Glutamatergic neuron (in vitro differentiated cells): Measurements from ENCODE around the gene KLK15. TPM values are rescaled to one million over a fixed set of nuclear protein-coding genes. Genes with fewer than 3 reads are reported as not detected.

Source experiments
- DNase-seq: peaks from one replicate; pipeline ENCODE4 v3.0.0; 2022
- H3K27ac Mint-ChIP-seq: one replicate; pipeline ENCODE4 v1.8.0; 2020; ENCODE audit warnings: mild to moderate bottlenecking, mixed read lengths, inconsistent platforms; ENCODE audit not compliant: unreplicated experiment
- H3K27me3 Mint-ChIP-seq: one replicate; pipeline ENCODE4 v1.8.0; 2020; ENCODE audit warnings: mild to moderate bottlenecking, moderate library complexity, mixed read lengths, inconsistent platforms; ENCODE audit not compliant: unreplicated experiment
- H3K36me3 Mint-ChIP-seq: one replicate; pipeline ENCODE4 v1.8.0; 2020; ENCODE audit warnings: mild to moderate bottlenecking, mixed read lengths, inconsistent platforms; ENCODE audit not compliant: unreplicated experiment
- H3K4me1 Mint-ChIP-seq: one replicate; pipeline ENCODE4 v1.8.0; 2020; ENCODE audit warnings: mild to moderate bottlenecking, low read depth, mixed read lengths, inconsistent platforms; ENCODE audit not compliant: unreplicated experiment
- H3K4me3 Mint-ChIP-seq: one replicate; pipeline ENCODE4 v1.8.0; 2020; ENCODE audit warnings: mild to moderate bottlenecking, mixed read lengths, inconsistent platforms; ENCODE audit not compliant: unreplicated experiment
- H3K9me3 Mint-ChIP-seq: one replicate; pipeline ENCODE4 v1.8.0; 2020; ENCODE audit warnings: mild to moderate bottlenecking, moderate library complexity, mixed read lengths, inconsistent platforms; ENCODE audit not compliant: unreplicated experiment
- total RNA-seq: library from RNA; stranded (reverse); fragmentation: NEBNext Ultra II Directional; extraction: Animal tissue kit (Norgen Biotek cat#: 25700); gene quantifications from one replicate; pipeline ENCODE4 v1.2.1, GENCODE V29; 2021; ENCODE audit not compliant: unreplicated experiment
- TF ChIP-seq, protein P1 (sequence below): fragments of 200-600 bp; sonication (generic); IDR thresholded peaks from one replicate; pipeline ENCODE4 v1.5.0; 2021; ENCODE audit not compliant: partially characterized antibody, unreplicated experiment

The KLK15 gene
- total RNA-seq, 1 donor from 2014 or later, result not detected

DNA sequence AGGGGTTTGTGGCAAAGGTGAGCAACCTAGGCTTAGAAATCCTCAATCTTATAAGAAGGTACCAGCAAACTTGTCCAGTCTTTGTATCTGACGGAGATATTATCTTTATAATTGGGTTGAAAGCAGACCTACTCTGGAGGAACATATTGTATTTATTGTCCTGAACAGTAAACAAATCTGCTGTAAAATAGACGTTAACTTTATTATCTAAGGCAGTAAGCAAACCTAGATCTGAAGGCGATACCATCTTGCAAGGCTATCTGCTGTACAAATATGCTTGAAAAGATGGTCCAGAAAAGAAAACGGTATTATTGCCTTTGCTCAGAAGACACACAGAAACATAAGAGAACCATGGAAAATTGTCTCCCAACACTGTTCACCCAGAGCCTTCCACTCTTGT is 36.1 kb upstream of the KLK15 start:
- no peak overlapping the region for H3K27ac Mint-ChIP-seq
- H3K4me3 Mint-ChIP-seq, result no peak overlapping the region
- H3K36me3 Mint-ChIP-seq, result no peaks in the 10 kb centered on the region
- H3K27me3 Mint-ChIP-seq, result peaks cover 5% of the 10 kb centered on the region
- H3K4me1 Mint-ChIP-seq, result no peaks in the 10 kb centered on the region
- no peaks in the 10 kb centered on the region for H3K9me3 Mint-ChIP-seq
- TF ChIP-seq, protein P1, sequence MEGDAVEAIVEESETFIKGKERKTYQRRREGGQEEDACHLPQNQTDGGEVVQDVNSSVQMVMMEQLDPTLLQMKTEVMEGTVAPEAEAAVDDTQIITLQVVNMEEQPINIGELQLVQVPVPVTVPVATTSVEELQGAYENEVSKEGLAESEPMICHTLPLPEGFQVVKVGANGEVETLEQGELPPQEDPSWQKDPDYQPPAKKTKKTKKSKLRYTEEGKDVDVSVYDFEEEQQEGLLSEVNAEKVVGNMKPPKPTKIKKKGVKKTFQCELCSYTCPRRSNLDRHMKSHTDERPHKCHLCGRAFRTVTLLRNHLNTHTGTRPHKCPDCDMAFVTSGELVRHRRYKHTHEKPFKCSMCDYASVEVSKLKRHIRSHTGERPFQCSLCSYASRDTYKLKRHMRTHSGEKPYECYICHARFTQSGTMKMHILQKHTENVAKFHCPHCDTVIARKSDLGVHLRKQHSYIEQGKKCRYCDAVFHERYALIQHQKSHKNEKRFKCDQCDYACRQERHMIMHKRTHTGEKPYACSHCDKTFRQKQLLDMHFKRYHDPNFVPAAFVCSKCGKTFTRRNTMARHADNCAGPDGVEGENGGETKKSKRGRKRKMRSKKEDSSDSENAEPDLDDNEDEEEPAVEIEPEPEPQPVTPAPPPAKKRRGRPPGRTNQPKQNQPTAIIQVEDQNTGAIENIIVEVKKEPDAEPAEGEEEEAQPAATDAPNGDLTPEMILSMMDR, result no peak
- DNase-seq, result no peak

DNA sequence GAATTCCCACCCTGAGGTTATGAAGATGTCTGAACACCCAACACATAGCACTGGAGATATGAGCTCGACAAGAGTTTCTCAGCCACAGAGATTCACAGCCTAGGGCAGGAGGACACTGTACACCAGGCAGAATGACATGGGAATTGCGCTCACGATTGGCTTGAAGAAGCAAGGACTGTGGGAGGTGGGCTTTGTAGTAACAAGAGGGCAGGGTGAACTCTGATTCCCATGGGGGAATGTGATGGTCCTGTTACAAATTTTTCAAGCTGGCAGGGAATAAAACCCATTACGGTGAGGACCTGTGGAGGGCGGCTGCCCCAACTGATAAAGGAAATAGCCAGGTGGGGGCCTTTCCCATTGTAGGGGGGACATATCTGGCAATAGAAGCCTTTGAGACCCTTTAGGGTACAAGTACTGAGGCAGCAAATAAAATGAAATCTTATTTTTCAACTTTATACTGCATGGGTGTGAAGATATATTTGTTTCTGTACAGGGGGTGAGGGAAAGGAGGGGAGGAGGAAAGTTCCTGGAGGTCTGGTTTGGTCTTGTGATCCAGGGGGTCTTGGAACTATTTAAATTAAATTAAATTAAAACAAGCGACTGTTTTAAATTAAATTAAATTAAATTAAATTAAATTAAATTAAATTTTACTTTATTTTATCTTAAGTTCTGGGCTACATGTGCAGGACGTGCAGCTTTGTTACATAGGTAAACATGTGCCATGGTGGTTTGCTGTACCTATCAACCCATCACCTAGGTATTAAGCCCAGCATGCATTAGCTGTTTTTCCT is 28.3 kb upstream of the KLK15 start:
- H3K27me3 Mint-ChIP-seq, result peaks cover 3% of the 10 kb centered on the region

DNA sequence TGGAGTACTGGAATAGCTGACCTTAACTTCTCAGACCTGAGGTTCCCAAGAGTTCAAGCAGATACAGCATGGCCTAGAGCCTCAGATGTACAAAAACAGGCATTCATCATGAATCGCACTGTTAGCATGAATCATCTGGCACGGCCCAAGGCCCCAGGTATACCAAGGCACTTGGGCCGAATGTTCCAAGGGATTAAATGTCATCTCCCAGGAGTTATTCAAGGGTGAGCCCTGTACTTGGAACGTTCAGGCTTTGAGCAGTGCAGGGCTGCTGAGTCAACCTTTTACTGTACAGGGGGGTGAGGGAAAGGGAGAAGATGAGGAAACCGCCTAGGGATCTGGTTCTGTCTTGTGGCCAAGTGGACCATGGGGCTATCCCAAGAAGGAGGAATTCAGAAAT is 27.6 kb upstream of the KLK15 start:
- Mint-ChIP-seq H3K4me3 (no peak overlapping the region), H3K4me1 (peaks cover 9% of the 10 kb centered on the region), H3K9me3 (peaks cover 6% of the 10 kb centered on the region), H3K27ac (no peak overlapping the region), H3K27me3 (peaks cover 3% of the 10 kb centered on the region), H3K36me3 (peaks cover 9% of the 10 kb centered on the region)
- DNase-seq, result no peak
- TF ChIP-seq, protein P1, result no peak

More for the DNA sequence above, 28.3 kb upstream of the KLK15 start:
- Mint-ChIP-seq H3K4me1 (peaks cover 9% of the 10 kb centered on the region), H3K36me3 (peaks cover 9% of the 10 kb centered on the region), H3K27ac (no peak overlapping the region), H3K9me3 (peaks cover 4% of the 10 kb centered on the region), H3K4me3 (no peak overlapping the region)
- no peak for DNase-seq
- TF ChIP-seq, protein P1, result no peak

DNA sequence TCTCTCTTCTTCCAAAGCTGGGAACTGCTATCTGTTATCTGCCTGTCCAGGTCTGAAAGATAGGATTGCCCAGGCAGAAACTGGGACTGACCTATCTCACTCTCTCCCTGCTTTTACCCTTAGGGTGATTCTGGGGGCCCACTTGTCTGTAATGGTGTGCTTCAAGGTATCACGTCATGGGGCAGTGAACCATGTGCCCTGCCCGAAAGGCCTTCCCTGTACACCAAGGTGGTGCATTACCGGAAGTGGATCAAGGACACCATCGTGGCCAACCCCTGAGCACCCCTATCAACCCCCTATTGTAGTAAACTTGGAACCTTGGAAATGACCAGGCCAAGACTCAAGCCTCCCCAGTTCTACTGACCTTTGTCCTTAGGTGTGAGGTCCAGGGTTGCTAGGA is 26.5 kb upstream of the KLK15 start:
- Mint-ChIP-seq H3K9me3 (peaks cover 9% of the 10 kb centered on the region), H3K27me3 (peaks cover 6% of the 10 kb centered on the region), H3K4me1 (peaks cover 9% of the 10 kb centered on the region), H3K27ac (no peak overlapping the region), H3K36me3 (peaks cover 9% of the 10 kb centered on the region), H3K4me3 (no peak overlapping the region)
- TF ChIP-seq, protein P1, result no peak
- DNase-seq, result no peak

DNA sequence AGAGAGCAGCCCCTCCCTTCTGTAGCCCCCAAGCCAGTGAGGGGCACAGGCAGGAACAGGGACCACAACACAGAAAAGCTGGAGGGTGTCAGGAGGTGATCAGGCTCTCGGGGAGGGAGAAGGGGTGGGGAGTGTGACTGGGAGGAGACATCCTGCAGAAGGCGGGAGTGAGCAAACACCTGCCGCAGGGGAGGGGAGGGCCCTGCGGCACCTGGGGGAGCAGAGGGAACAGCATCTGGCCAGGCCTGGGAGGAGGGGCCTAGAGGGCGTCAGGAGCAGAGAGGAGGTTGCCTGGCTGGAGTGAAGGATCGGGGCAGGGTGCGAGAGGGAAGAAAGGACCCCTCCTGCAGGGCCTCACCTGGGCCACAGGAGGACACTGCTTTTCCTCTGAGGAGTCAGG is 25.5 kb upstream of the KLK15 start:
- no peak overlapping the region for H3K4me3 Mint-ChIP-seq
- no peak for DNase-seq
- H3K9me3 Mint-ChIP-seq, result peaks cover 9% of the 10 kb centered on the region

More for the DNA sequence above, 25.5 kb upstream of the KLK15 start:
- Mint-ChIP-seq H3K27me3 (peaks cover 6% of the 10 kb centered on the region), H3K4me1 (peaks cover 9% of the 10 kb centered on the region), H3K36me3 (peaks cover 9% of the 10 kb centered on the region), H3K27ac (no peak overlapping the region)
- TF ChIP-seq, protein P1, result no peak
